Measurements from ENCODE around the gene CNTNAP2.

CNTNAP2 gene

GRCh38 chr7:146728141-146728540 lies 611.5 kb downstream of the CNTNAP2 start:
- H3K79me2 ChIP-seq (ENCODE audit: control insufficient read depth, insufficient read depth, low read length): no peaks in the 10 kb centered on the region
- WGBS (ENCODE audit: extremely low coverage, insufficient coverage, low lambda C conversion rate): 100% methylated on average over 3 of the region's 5 CpGs
- no peaks in the 10 kb centered on the region for H3K4me1 ChIP-seq (ENCODE audit: control insufficient read depth, low read depth, low read length)
- no peak overlapping the region for H2BK5ac ChIP-seq (ENCODE audit: low read length)
- no peak overlapping the region for H2BK15ac ChIP-seq (replicated peaks; ENCODE audit: low read depth)
- no peak overlapping the region for H3K23ac ChIP-seq (ENCODE audit: low read length)
- H4K5ac ChIP-seq (ENCODE audit: low read length): no peak overlapping the region
- no peak overlapping the region for H2AK5ac ChIP-seq (ENCODE audit: low read length)
- no peak for DNase-seq
- H3K9ac ChIP-seq (ENCODE audit: low read length): no peak overlapping the region
- H3K79me1 ChIP-seq (ENCODE audit: low read length): no peaks in the 10 kb centered on the region
- H3K27me3 ChIP-seq (ENCODE audit: insufficient read depth, low read length, poor library complexity): no peaks in the 10 kb centered on the region
- no peak overlapping the region for H3K4me2 ChIP-seq (ENCODE audit: low read length)
- no peak overlapping the region for H3K18ac ChIP-seq (ENCODE audit: low read length)
- H3K27ac ChIP-seq (ENCODE audit: low read depth, low read length): no peak overlapping the region
- no peak overlapping the region for H3K4me3 ChIP-seq (ENCODE audit: low read length)
- H2BK120ac ChIP-seq (ENCODE audit: low read depth, low read length): no peak overlapping the region
- no peak overlapping the region for H3K56ac ChIP-seq (ENCODE audit: low read length)
- no peaks in the 10 kb centered on the region for H3K36me3 ChIP-seq (ENCODE audit: control insufficient read depth, insufficient read depth, low read length)
- no peak overlapping the region for H4K8ac ChIP-seq (ENCODE audit: low read depth, low read length)
- no peak overlapping the region for H3K4ac ChIP-seq (ENCODE audit: low read depth, low read length)

DNA sequence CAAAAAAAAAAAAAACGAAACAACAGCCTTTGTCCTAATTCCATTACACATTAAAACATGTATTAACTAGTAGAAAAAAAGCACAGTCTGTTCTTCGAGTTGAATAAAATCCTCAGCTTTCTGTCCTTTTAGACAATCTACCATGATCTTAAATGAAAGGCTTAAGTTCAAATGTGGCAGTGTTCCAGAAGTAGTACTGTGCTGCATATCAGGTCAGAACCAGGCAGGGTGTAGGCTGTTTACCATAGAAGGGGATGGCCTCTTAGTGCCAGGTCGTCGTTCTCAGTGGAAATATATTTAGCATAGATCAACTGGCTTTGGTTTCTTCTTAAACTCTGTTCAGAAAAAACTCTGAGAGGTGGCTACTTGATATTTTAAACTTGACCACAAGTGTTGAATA lies 612.0 kb downstream of the CNTNAP2 start:
- H3K27me3 ChIP-seq (ENCODE audit: insufficient read depth, low read length, poor library complexity): no peaks in the 10 kb centered on the region
- H4K8ac ChIP-seq (ENCODE audit: low read depth, low read length): no peak overlapping the region
- H3K56ac ChIP-seq (ENCODE audit: low read length): no peak overlapping the region
- H2BK15ac ChIP-seq (replicated peaks; ENCODE audit: low read depth): no peak overlapping the region
- H2AK5ac ChIP-seq (ENCODE audit: low read length): no peak overlapping the region
- H4K5ac ChIP-seq (ENCODE audit: low read length): no peak overlapping the region
- no CpG with 5 or more reads among the region's 4 CpGs for WGBS (ENCODE audit: extremely low coverage, insufficient coverage, low lambda C conversion rate)
- H3K79me1 ChIP-seq (ENCODE audit: low read length): no peaks in the 10 kb centered on the region
- H3K23ac ChIP-seq (ENCODE audit: low read length): no peak overlapping the region
- no peak overlapping the region for H3K27ac ChIP-seq (ENCODE audit: low read depth, low read length)
- H3K4ac ChIP-seq (ENCODE audit: low read depth, low read length): no peak overlapping the region
- no peak for DNase-seq
- H3K4me1 ChIP-seq (ENCODE audit: control insufficient read depth, low read depth, low read length): no peaks in the 10 kb centered on the region
- no peak overlapping the region for H3K4me3 ChIP-seq (ENCODE audit: low read length)
- no peak overlapping the region for H2BK120ac ChIP-seq (ENCODE audit: low read depth, low read length)
- no peak overlapping the region for H2BK5ac ChIP-seq (ENCODE audit: low read length)
- H3K18ac ChIP-seq (ENCODE audit: low read length): no peak overlapping the region
- H3K9ac ChIP-seq (ENCODE audit: low read length): no peak overlapping the region
- no peak overlapping the region for H3K4me2 ChIP-seq (ENCODE audit: low read length)
- H3K79me2 ChIP-seq (ENCODE audit: control insufficient read depth, insufficient read depth, low read length): no peaks in the 10 kb centered on the region
- H3K36me3 ChIP-seq (ENCODE audit: control insufficient read depth, insufficient read depth, low read length): no peaks in the 10 kb centered on the region

- no peaks in the 10 kb centered on the region for H3K79me1 ChIP-seq (ENCODE audit: low read length)
Measured at GRCh38 chr7:146731185-146731584, 614.6 kb downstream of the CNTNAP2 start.

DNA sequence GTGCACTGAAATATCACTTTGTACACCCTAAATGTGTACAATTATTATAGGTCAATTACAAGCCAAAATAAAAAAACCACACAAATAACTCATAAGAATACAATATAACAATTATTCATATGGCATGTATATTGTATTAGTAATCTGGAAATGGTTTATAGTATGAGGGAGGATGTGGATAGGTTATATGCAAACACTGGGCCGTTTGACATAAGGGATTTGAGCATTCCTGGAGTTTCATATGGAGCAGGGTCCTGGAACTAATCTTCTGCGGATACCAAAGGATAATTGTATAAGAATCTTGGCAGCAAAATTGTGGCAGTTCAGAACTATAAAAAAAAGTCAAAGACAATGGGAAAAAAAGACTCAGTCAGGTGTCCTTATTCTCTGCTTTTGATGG lies 619.4 kb downstream of the CNTNAP2 start:
- H2BK5ac ChIP-seq (ENCODE audit: low read length): no peak overlapping the region
- no peak overlapping the region for H4K8ac ChIP-seq (ENCODE audit: low read depth, low read length)
- H2AK5ac ChIP-seq (ENCODE audit: low read length): no peak overlapping the region
- no peaks in the 10 kb centered on the region for H3K79me2 ChIP-seq (ENCODE audit: control insufficient read depth, insufficient read depth, low read length)
- H3K36me3 ChIP-seq (ENCODE audit: control insufficient read depth, insufficient read depth, low read length): no peaks in the 10 kb centered on the region
- no peak overlapping the region for H3K9ac ChIP-seq (ENCODE audit: low read length)
- H2BK120ac ChIP-seq (ENCODE audit: low read depth, low read length): no peak overlapping the region
- no peak overlapping the region for H3K56ac ChIP-seq (ENCODE audit: low read length)
- H3K4me1 ChIP-seq (ENCODE audit: control insufficient read depth, low read depth, low read length): no peaks in the 10 kb centered on the region
- WGBS (ENCODE audit: extremely low coverage, insufficient coverage, low lambda C conversion rate): no CpG with 5 or more reads among the region's 2 CpGs
- H3K4me3 ChIP-seq (ENCODE audit: low read length): no peak overlapping the region
- H3K4me2 ChIP-seq (ENCODE audit: low read length): no peak overlapping the region
- H3K4ac ChIP-seq (ENCODE audit: low read depth, low read length): no peak overlapping the region
- no peak overlapping the region for H3K23ac ChIP-seq (ENCODE audit: low read length)
- no peaks in the 10 kb centered on the region for H3K79me1 ChIP-seq (ENCODE audit: low read length)
- no peak overlapping the region for H3K27ac ChIP-seq (ENCODE audit: low read depth, low read length)
- H3K27me3 ChIP-seq (ENCODE audit: insufficient read depth, low read length, poor library complexity): no peaks in the 10 kb centered on the region
- H4K5ac ChIP-seq (ENCODE audit: low read length): no peak overlapping the region
- no peak overlapping the region for H2BK15ac ChIP-seq (replicated peaks; ENCODE audit: low read depth)
- no peak for DNase-seq
- no peak overlapping the region for H3K18ac ChIP-seq (ENCODE audit: low read length)

More at GRCh38 chr7:146731185-146731584, 614.6 kb downstream of the CNTNAP2 start:
- no CpG with 5 or more reads among the region's 4 CpGs for WGBS (ENCODE audit: extremely low coverage, insufficient coverage, low lambda C conversion rate)
- no peak overlapping the region for H3K4me2 ChIP-seq (ENCODE audit: low read length)
- H2BK5ac ChIP-seq (ENCODE audit: low read length): no peak overlapping the region
- no peak overlapping the region for H3K18ac ChIP-seq (ENCODE audit: low read length)
- H3K23ac ChIP-seq (ENCODE audit: low read length): no peak overlapping the region
- no peak overlapping the region for H2AK5ac ChIP-seq (ENCODE audit: low read length)
- no peak overlapping the region for H4K8ac ChIP-seq (ENCODE audit: low read depth, low read length)
- H3K4me1 ChIP-seq (ENCODE audit: control insufficient read depth, low read depth, low read length): no peaks in the 10 kb centered on the region
- H3K4me3 ChIP-seq (ENCODE audit: low read length): no peak overlapping the region
- H3K36me3 ChIP-seq (ENCODE audit: control insufficient read depth, insufficient read depth, low read length): no peaks in the 10 kb centered on the region
- H3K9ac ChIP-seq (ENCODE audit: low read length): no peak overlapping the region
- no peak overlapping the region for H4K5ac ChIP-seq (ENCODE audit: low read length)
- H3K4ac ChIP-seq (ENCODE audit: low read depth, low read length): no peak overlapping the region
- H2BK120ac ChIP-seq (ENCODE audit: low read depth, low read length): no peak overlapping the region
- H3K79me2 ChIP-seq (ENCODE audit: control insufficient read depth, insufficient read depth, low read length): no peaks in the 10 kb centered on the region
- H3K27ac ChIP-seq (ENCODE audit: low read depth, low read length): no peak overlapping the region
- no peak overlapping the region for H3K56ac ChIP-seq (ENCODE audit: low read length)
- H3K27me3 ChIP-seq (ENCODE audit: insufficient read depth, low read length, poor library complexity): no peaks in the 10 kb centered on the region
- DNase-seq: no peak
- H2BK15ac ChIP-seq (replicated peaks; ENCODE audit: low read depth): no peak overlapping the region

DNA sequence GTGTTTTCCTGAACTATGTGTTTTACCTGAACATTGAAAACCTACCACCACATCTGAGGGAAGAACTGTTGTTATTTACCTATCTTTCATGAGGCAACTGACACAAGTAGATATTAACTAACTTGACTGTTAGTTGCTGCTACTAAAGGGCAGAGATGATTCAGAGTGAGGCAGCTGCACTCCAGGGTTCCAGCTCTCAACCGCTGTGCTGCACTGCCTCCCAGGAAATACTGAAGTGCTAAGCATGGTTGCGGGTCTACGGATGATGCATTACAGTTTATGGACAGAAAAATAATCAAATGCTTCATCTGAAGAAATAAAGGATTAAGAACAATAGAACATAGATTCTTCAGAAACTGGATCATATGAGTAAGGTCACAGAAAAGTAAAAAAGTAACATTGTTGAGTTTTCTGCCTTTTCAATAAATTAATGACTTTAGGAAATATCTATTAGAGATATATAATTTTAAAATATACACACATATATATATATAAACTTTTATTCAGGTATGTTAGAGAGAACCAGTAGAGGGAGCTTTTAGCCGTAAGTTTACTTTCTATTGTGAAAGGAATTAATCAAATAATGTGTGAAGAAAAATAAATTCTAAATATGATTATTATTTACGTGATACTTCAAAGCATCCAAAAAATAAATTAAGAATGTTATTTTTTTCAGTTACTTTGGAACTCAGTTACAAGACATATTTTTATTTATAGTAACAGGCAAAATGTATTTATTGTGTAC lies 620.0 kb downstream of the CNTNAP2 start:
- no peak overlapping the region for H3K9ac ChIP-seq (ENCODE audit: low read length)
- no peaks in the 10 kb centered on the region for H3K27me3 ChIP-seq (ENCODE audit: insufficient read depth, low read length, poor library complexity)
- H3K4me2 ChIP-seq (ENCODE audit: low read length): no peak overlapping the region
- no peaks in the 10 kb centered on the region for H3K4me1 ChIP-seq (ENCODE audit: control insufficient read depth, low read depth, low read length)
- no peak overlapping the region for H3K18ac ChIP-seq (ENCODE audit: low read length)
- WGBS (ENCODE audit: extremely low coverage, insufficient coverage, low lambda C conversion rate): no CpG with 5 or more reads among the region's 5 CpGs
- no peak overlapping the region for H2BK5ac ChIP-seq (ENCODE audit: low read length)
- H3K56ac ChIP-seq (ENCODE audit: low read length): no peak overlapping the region
- no peak overlapping the region for H3K4me3 ChIP-seq (ENCODE audit: low read length)
- H3K79me1 ChIP-seq (ENCODE audit: low read length): no peaks in the 10 kb centered on the region
- no peak overlapping the region for H2BK120ac ChIP-seq (ENCODE audit: low read depth, low read length)
- H3K27ac ChIP-seq (ENCODE audit: low read depth, low read length): no peak overlapping the region
- no peak overlapping the region for H3K4ac ChIP-seq (ENCODE audit: low read depth, low read length)
- no peak overlapping the region for H4K8ac ChIP-seq (ENCODE audit: low read depth, low read length)
- H2AK5ac ChIP-seq (ENCODE audit: low read length): no peak overlapping the region
- H3K23ac ChIP-seq (ENCODE audit: low read length): no peak overlapping the region
- H2BK15ac ChIP-seq (replicated peaks; ENCODE audit: low read depth): no peak overlapping the region
- H4K5ac ChIP-seq (ENCODE audit: low read length): no peak overlapping the region
- no peak for DNase-seq
- no peaks in the 10 kb centered on the region for H3K36me3 ChIP-seq (ENCODE audit: control insufficient read depth, insufficient read depth, low read length)
- H3K79me2 ChIP-seq (ENCODE audit: control insufficient read depth, insufficient read depth, low read length): no peaks in the 10 kb centered on the region

DNA sequence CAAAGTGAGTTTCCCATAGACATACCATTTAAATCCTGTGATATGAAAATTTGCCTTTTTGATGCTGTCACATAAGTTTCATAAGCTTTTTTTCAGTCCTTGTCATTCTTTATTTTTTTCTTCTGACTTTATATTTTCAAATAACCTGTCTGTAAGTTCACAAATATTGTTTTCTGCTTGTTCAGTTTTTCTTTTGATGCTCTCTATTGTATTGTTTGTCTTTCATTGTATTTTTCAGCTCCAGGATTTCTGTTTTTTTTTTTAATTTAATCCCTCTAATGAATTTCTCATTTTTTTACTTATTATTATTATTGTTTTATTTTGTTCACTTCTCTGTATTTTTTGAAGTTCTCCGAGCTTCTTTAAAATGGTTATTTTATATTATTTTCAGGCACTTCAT lies 623.4 kb downstream of the CNTNAP2 start:
- Histone ChIP-seq H3K79me2 (ENCODE audit: control insufficient read depth, insufficient read depth, low read length) (no peaks in the 10 kb centered on the region), H3K4me1 (ENCODE audit: control insufficient read depth, low read depth, low read length) (no peaks in the 10 kb centered on the region), H3K79me1 (ENCODE audit: low read length) (no peaks in the 10 kb centered on the region), H3K56ac (ENCODE audit: low read length) (no peak overlapping the region), H2BK5ac (ENCODE audit: low read length) (no peak overlapping the region), H3K9ac (ENCODE audit: low read length) (no peak overlapping the region), H3K18ac (ENCODE audit: low read length) (no peak overlapping the region), H2BK15ac (replicated peaks; ENCODE audit: low read depth) (no peak overlapping the region), H2BK120ac (ENCODE audit: low read depth, low read length) (no peak overlapping the region), H4K5ac (ENCODE audit: low read length) (no peak overlapping the region), H3K36me3 (ENCODE audit: control insufficient read depth, insufficient read depth, low read length) (no peaks in the 10 kb centered on the region), H3K4me2 (ENCODE audit: low read length) (no peak overlapping the region), H2AK5ac (ENCODE audit: low read length) (no peak overlapping the region), H4K8ac (ENCODE audit: low read depth, low read length) (no peak overlapping the region), H3K4me3 (ENCODE audit: low read length) (no peak overlapping the region), H3K27ac (ENCODE audit: low read depth, low read length) (no peak overlapping the region), H3K23ac (ENCODE audit: low read length) (no peak overlapping the region), H3K27me3 (ENCODE audit: insufficient read depth, low read length, poor library complexity) (no peaks in the 10 kb centered on the region), H3K4ac (ENCODE audit: low read depth, low read length) (no peak overlapping the region)
- no peak for DNase-seq
- WGBS (ENCODE audit: extremely low coverage, insufficient coverage, low lambda C conversion rate): no CpG with 5 or more reads among the region's 1 CpG
